ENCODE results near the gene BRI3BP. TPM values are rescaled to one million over a fixed set of nuclear protein-coding genes. Genes with fewer than 3 reads are reported as not detected.
"Not testable (repeated sequence)": the region's sequence is repeated elsewhere in the genome, so short reads cannot be mapped to it uniquely, and the experiment has no call there.

The BRI3BP gene
- total and polyA plus RNA-seq, 2 donors = 2.6 to 8.5 TPM

GRCh38 chr12:125065919-125066570, 72.6 kb downstream of the BRI3BP start:
- WGBS = 67% methylated on average over 18 of the region's 18 CpGs
- H3K4me3 ChIP-seq (ENCODE audit: low read length in 2 of 2) = peak overlapping the region; percentile 52 to 97
- peak overlapping the region in 1 of 2 donors; percentile 81 for H3K27ac ChIP-seq (ENCODE audit: low read depth in 1 of 2, low read length in 1 of 2)
- H3K36me3 ChIP-seq (ENCODE audit: control insufficient read depth in 2 of 2, insufficient read depth in 2 of 2, low read length in 1 of 2) = peaks cover 0 to 3% of the 10 kb centered on the region in 2 donors
- peaks cover 0 to 3% of the 10 kb centered on the region in 2 donors for H3K27me3 ChIP-seq (ENCODE audit: control insufficient read depth in 2 of 2, insufficient read depth in 1 of 2, low read length in 1 of 2)
- DNase-seq (ENCODE audit: low read depth in 6 of 9, low spot score in 9 of 9) = no peak
- peaks cover 7 to 11% of the 10 kb centered on the region in 2 donors for H3K4me1 ChIP-seq (ENCODE audit: control insufficient read depth in 2 of 2, insufficient read depth in 2 of 2, low read length in 2 of 2)
- peaks cover 0 to 4% of the 10 kb centered on the region in 2 donors for H3K9me3 ChIP-seq (ENCODE audit: control insufficient read depth in 2 of 2, insufficient read depth in 1 of 2, low read length in 1 of 2)

DNA sequence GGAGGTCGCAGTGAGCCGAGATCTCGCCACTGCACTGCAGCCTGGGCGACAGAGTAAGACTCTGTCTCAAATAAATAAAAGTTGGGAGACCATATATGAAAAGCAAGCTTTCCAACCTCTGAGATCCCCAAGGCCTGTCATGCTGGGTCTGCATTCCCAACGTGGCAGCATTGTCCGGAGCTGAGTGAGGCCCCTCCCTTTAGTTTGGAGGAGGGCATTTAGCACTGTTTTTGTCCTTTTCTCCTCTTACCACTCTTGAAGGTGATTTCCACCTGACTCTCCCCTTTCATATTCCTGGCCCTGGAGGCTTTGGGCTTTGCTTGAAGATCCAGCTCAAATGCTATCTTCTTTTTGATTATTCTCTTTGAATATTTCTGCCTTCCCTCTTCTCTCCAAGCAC, 74.9 kb downstream of the BRI3BP start:
- Histone ChIP-seq H3K36me3 (ENCODE audit: control insufficient read depth in 2 of 2, insufficient read depth in 2 of 2, low read length in 1 of 2) (peaks cover 0 to 6% of the 10 kb centered on the region in 2 donors), H3K4me1 (ENCODE audit: control insufficient read depth in 2 of 2, insufficient read depth in 2 of 2, low read length in 2 of 2) (peaks cover 7 to 11% of the 10 kb centered on the region in 2 donors), H3K9me3 (ENCODE audit: control insufficient read depth in 2 of 2, insufficient read depth in 1 of 2, low read length in 1 of 2) (no peaks in the 10 kb centered on the region), H3K27me3 (ENCODE audit: control insufficient read depth in 2 of 2, insufficient read depth in 1 of 2, low read length in 1 of 2) (peaks cover 0 to 3% of the 10 kb centered on the region in 2 donors), H3K27ac (ENCODE audit: low read depth in 1 of 2, low read length in 1 of 2) (no peak overlapping the region), H3K4me3 (ENCODE audit: low read length in 2 of 2) (no peak overlapping the region)
- DNase-seq (ENCODE audit: low read depth in 6 of 9, low spot score in 9 of 9) = no peak
- 98% methylated on average over 6 of the region's 6 CpGs for WGBS

DNA sequence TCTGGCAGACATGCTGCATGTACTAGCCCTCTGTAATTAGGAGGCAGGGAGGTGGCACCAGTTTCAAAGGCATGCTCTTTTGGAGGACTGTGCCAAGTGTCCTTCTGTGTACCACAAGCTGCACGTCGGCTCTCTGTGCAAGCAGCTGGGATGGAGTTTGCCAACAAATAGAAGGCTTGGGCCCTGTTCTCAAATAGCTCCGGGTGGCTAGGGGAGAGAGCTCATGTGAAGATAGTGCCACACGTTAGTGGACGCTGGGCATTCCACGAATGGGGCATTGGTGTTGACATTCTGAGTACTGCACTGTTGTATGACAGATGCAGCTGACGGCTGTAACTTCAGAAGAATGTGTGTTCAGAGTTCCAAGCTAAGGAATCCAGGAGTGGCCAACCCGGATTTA, 76.2 kb downstream of the BRI3BP start:
- peaks cover 0 to 6% of the 10 kb centered on the region in 2 donors for H3K36me3 ChIP-seq (ENCODE audit: control insufficient read depth in 2 of 2, insufficient read depth in 2 of 2, low read length in 1 of 2)
- H3K27me3 ChIP-seq (ENCODE audit: control insufficient read depth in 2 of 2, insufficient read depth in 1 of 2, low read length in 1 of 2) = no peaks in the 10 kb centered on the region
- H3K9me3 ChIP-seq (ENCODE audit: control insufficient read depth in 2 of 2, insufficient read depth in 1 of 2, low read length in 1 of 2) = no peaks in the 10 kb centered on the region
- WGBS = 96% methylated on average over 8 of the region's 8 CpGs
- DNase-seq (ENCODE audit: low read depth in 6 of 9, low spot score in 9 of 9) = no peak
- H3K4me1 ChIP-seq (ENCODE audit: control insufficient read depth in 2 of 2, insufficient read depth in 2 of 2, low read length in 2 of 2) = peaks cover 7 to 11% of the 10 kb centered on the region in 2 donors
- no peak overlapping the region for H3K27ac ChIP-seq (ENCODE audit: low read depth in 1 of 2, low read length in 1 of 2)
- no peak overlapping the region for H3K4me3 ChIP-seq (ENCODE audit: low read length in 2 of 2)

DNA sequence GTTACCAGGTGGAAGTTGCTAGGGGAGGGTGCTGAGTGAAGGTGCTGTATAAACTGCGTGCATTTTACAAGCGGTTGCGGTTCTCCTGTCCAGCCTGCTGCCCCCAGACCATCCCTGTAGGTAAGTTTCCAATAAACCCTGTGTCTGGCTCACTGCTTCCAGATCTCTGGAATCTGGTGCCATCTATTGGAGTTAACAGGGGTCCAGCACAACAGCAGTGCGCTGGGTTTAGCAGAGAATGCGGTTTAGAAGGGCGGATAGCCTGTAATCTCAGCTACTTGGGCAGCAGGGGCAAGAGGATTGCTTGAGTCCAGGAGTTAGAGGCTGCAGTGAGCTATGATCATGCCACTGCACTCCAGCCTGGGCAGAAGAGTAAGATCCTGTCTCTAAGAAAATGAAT, 76.7 kb downstream of the BRI3BP start:
- Histone ChIP-seq H3K9me3 (ENCODE audit: control insufficient read depth in 2 of 2, insufficient read depth in 1 of 2, low read length in 1 of 2) (no peaks in the 10 kb centered on the region), H3K27ac (ENCODE audit: low read depth in 1 of 2, low read length in 1 of 2) (no peak overlapping the region), H3K36me3 (ENCODE audit: control insufficient read depth in 2 of 2, insufficient read depth in 2 of 2, low read length in 1 of 2) (peaks cover 0 to 6% of the 10 kb centered on the region in 2 donors), H3K4me3 (ENCODE audit: low read length in 2 of 2) (no peak overlapping the region), H3K4me1 (ENCODE audit: control insufficient read depth in 2 of 2, insufficient read depth in 2 of 2, low read length in 2 of 2) (peaks cover 7 to 8% of the 10 kb centered on the region in 2 donors), H3K27me3 (ENCODE audit: control insufficient read depth in 2 of 2, insufficient read depth in 1 of 2, low read length in 1 of 2) (no peaks in the 10 kb centered on the region)
- DNase-seq (ENCODE audit: low read depth in 6 of 9, low spot score in 9 of 9) = no peak
- 97% methylated on average over 6 of the region's 6 CpGs for WGBS

DNA sequence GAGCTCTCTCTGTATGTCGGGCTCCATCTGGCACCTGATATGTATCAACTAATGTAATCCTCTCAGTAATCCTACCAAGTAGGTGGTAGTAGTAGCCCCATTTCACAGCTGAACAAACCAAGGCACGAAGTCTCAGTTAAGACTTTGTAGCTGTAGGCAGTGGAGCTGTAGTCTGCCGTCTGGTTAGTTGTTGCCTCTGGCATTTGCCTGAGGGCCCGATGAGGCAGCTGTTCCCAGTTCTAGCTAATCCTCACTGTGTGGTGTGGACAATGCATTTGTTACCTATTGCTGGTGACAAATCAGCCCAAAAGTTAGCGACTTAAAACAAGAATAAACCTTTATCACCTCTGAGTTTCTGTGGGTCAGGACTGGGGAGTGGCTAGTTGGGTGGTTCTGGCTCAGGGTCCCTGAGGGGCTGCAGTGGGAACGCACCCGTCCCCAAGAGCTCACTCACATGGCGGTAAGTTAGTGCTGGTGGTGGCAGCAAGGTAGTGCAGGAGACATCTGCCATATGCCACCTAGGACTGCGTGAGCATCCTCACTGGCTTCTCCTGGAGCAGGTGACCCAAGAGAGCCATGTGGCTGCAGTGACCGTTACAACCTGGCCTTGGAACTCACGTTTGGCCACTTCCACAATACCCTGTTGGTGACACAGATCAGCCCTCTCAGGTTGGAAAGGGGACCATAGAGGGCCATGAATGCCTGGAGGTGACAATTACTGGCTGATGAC, 77.4 kb downstream of the BRI3BP start:
- WGBS = 98% methylated on average over 11 of the region's 11 CpGs
- Histone ChIP-seq H3K36me3 (ENCODE audit: control insufficient read depth in 2 of 2, insufficient read depth in 2 of 2, low read length in 1 of 2) (peaks cover 2 to 6% of the 10 kb centered on the region in 2 donors), H3K4me1 (ENCODE audit: control insufficient read depth in 2 of 2, insufficient read depth in 2 of 2, low read length in 2 of 2) (peaks cover 4 to 5% of the 10 kb centered on the region in 2 donors)

DNA sequence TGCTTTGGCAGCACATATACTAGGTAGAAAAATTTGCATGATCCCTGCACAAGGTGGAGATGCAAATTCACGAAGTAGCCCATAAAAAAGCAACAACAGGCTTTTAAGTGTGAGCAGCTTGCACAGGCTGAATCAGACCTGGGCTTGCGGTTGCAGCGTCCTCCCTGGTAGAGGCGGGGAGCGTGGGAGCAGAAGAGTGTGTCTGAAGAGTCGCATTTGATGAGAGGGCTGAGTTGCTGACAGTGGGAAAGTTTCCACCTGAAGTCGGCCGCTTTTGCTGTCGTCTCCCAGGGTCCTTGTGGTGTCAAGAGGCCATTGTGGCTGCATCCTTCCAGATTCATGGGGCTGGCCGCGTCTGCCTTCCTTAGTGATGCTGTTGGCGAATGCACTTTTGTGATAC, 78.0 kb downstream of the BRI3BP start:
- Histone ChIP-seq H3K27ac (ENCODE audit: low read depth in 1 of 2, low read length in 1 of 2) (no peak overlapping the region), H3K4me3 (ENCODE audit: low read length in 2 of 2) (no peak overlapping the region), H3K36me3 (ENCODE audit: control insufficient read depth in 2 of 2, insufficient read depth in 2 of 2, low read length in 1 of 2) (peaks cover 8 to 9% of the 10 kb centered on the region in 2 donors), H3K27me3 (ENCODE audit: control insufficient read depth in 2 of 2, insufficient read depth in 1 of 2, low read length in 1 of 2) (no peaks in the 10 kb centered on the region), H3K9me3 (ENCODE audit: control insufficient read depth in 2 of 2, insufficient read depth in 1 of 2, low read length in 1 of 2) (no peaks in the 10 kb centered on the region), H3K4me1 (ENCODE audit: control insufficient read depth in 2 of 2, insufficient read depth in 2 of 2, low read length in 2 of 2) (no peaks in the 10 kb centered on the region)
- no peak for DNase-seq (ENCODE audit: low read depth in 6 of 9, low spot score in 9 of 9)
- WGBS = 97% methylated on average over 12 of the region's 12 CpGs

More for the DNA sequence above, 77.4 kb downstream of the BRI3BP start:
- H3K9me3 ChIP-seq (ENCODE audit: control insufficient read depth in 2 of 2, insufficient read depth in 1 of 2, low read length in 1 of 2) = no peaks in the 10 kb centered on the region
- no peak overlapping the region for H3K27ac ChIP-seq (ENCODE audit: low read depth in 1 of 2, low read length in 1 of 2)
- DNase-seq (ENCODE audit: low read depth in 6 of 9, low spot score in 9 of 9) = no peak
- no peak overlapping the region for H3K4me3 ChIP-seq (ENCODE audit: low read length in 2 of 2)
- no peaks in the 10 kb centered on the region for H3K27me3 ChIP-seq (ENCODE audit: control insufficient read depth in 2 of 2, insufficient read depth in 1 of 2, low read length in 1 of 2)

DNA sequence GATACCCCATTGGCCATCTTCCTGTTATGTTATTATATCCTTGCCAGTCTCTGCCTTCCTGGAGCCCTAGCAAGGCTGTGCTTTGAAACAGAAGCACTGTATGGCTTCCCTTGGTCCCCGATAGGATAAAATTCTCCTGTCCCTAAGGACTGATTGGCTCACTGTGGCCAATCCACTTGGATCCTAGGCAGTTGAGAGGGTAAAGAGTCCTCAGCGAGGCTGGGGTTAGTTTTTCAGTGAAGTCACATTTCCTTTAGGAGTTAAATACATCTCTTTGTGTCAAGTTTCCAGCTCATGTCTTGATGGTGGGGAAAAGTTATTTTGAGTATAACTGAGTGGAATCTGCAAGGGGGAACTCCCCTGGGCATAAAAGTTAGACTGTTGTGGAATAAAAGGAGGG, 79.1 kb downstream of the BRI3BP start:
- over 99% methylated on average over 2 of the region's 2 CpGs for WGBS
- H3K27ac ChIP-seq (ENCODE audit: low read depth in 1 of 2, low read length in 1 of 2) = no peak overlapping the region
- no peaks in the 10 kb centered on the region for H3K4me1 ChIP-seq (ENCODE audit: control insufficient read depth in 2 of 2, insufficient read depth in 2 of 2, low read length in 2 of 2)
- H3K4me3 ChIP-seq (ENCODE audit: low read length in 2 of 2) = no peak overlapping the region
- no peaks in the 10 kb centered on the region for H3K9me3 ChIP-seq (ENCODE audit: control insufficient read depth in 2 of 2, insufficient read depth in 1 of 2, low read length in 1 of 2)
- peaks cover 11 to 13% of the 10 kb centered on the region in 2 donors for H3K36me3 ChIP-seq (ENCODE audit: control insufficient read depth in 2 of 2, insufficient read depth in 2 of 2, low read length in 1 of 2)
- H3K27me3 ChIP-seq (ENCODE audit: control insufficient read depth in 2 of 2, insufficient read depth in 1 of 2, low read length in 1 of 2) = no peaks in the 10 kb centered on the region
- no peak for DNase-seq (ENCODE audit: low read depth in 6 of 9, low spot score in 9 of 9)

DNA sequence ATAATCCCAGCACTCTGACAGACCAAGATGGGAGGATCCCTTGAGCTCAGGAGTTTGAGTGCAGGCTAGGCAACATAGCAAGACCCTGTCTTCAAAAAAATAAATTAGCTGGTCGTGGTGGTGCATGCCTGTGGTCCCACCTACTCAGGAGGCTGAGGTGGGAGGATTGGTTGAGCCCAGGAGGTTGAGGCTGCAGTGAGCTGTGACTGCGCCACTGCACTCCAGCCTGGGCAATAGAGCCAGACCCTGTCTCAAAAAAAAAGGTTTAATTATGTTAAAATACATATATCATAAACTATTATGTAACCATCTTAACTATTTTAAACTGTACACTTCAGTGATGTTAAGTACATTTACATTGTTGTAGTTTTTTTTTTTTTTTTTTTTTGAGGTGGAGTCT, 80.8 kb downstream of the BRI3BP start:
- not testable (repeated sequence) for H3K4me1 ChIP-seq (ENCODE audit: control insufficient read depth in 2 of 2, insufficient read depth in 2 of 2, low read length in 2 of 2); H3K27me3 ChIP-seq (ENCODE audit: control insufficient read depth in 2 of 2, insufficient read depth in 1 of 2, low read length in 1 of 2); H3K4me3 ChIP-seq (ENCODE audit: low read length in 2 of 2); H3K27ac ChIP-seq (ENCODE audit: low read depth in 1 of 2, low read length in 1 of 2); H3K9me3 ChIP-seq (ENCODE audit: control insufficient read depth in 2 of 2, insufficient read depth in 1 of 2, low read length in 1 of 2); DNase-seq (ENCODE audit: low read depth in 6 of 9, low spot score in 9 of 9)
- 97% methylated on average over 2 of the region's 2 CpGs for WGBS
- H3K36me3 ChIP-seq (ENCODE audit: control insufficient read depth in 2 of 2, insufficient read depth in 2 of 2, low read length in 1 of 2) = peaks cover 22 to 24% of the 10 kb centered on the region in 2 donors

DNA sequence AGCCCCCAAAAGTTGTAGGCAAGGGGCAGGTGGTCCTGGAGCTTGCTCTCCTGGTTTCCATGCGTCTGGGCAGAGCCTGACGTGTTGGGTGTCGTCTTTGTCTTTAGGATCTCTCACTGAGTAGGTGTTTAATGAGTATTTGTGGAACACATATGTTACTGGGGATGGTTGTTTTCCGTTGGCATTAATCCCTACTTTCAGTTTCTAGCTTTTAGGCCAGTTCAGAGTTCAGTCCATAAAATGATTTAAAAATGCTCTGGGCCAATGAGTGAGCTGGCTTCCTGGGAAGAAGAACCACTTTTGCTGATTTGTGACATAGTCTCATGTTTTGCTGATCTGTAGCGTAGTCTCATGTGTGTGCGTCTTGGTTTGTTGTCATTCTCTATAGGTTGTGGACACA, 82.7 kb downstream of the BRI3BP start:
- WGBS = 98% methylated on average over 6 of the region's 6 CpGs
- DNase-seq (ENCODE audit: low read depth in 6 of 9, low spot score in 9 of 9) = no peak
- Histone ChIP-seq H3K36me3 (ENCODE audit: control insufficient read depth in 2 of 2, insufficient read depth in 2 of 2, low read length in 1 of 2) (peaks cover 21 to 22% of the 10 kb centered on the region in 2 donors), H3K27me3 (ENCODE audit: control insufficient read depth in 2 of 2, insufficient read depth in 1 of 2, low read length in 1 of 2) (no peaks in the 10 kb centered on the region), H3K27ac (ENCODE audit: low read depth in 1 of 2, low read length in 1 of 2) (no peak overlapping the region), H3K9me3 (ENCODE audit: control insufficient read depth in 2 of 2, insufficient read depth in 1 of 2, low read length in 1 of 2) (no peaks in the 10 kb centered on the region), H3K4me3 (ENCODE audit: low read length in 2 of 2) (no peak overlapping the region), H3K4me1 (ENCODE audit: control insufficient read depth in 2 of 2, insufficient read depth in 2 of 2, low read length in 2 of 2) (no peaks in the 10 kb centered on the region)

Measured in thymus (tissue), 11 donors.